Measurements from ENCODE around the gene LYRM4.
A peak's percentile ranks its signal among the peaks of the same experiment; 100 is the strongest.

The LYRM4 gene

GRCh38 chr6:5276581-5276980, 15.8 kb upstream of the LYRM4 start:
- CTCF ChIA-PET = no interaction called here
- no peak for DNase-seq (ENCODE audit: low spot score)
- POLR2A ChIA-PET (ENCODE audit: low non-redundant PET) = no interaction called here

GRCh38 chr6:5275497-5275896, 14.7 kb upstream of the LYRM4 start:
- ChIA-PET CTCF (interaction anchor here (0.6 kb wide), 2 partner anchors 156 to 272 kb away, joined by 3 to 4 read pairs; no protein-coding TSS in a partner anchor), POLR2A (ENCODE audit: low non-redundant PET) (no interaction called here)
- H3K27ac ChIP-seq = no peak overlapping the region
- no peak for DNase-seq (ENCODE audit: low spot score)
- no peak for TF ChIP-seq CTCF (conservative IDR thresholded peaks at IDR 0.05; ENCODE audit: low read depth)

More at GRCh38 chr6:5276581-5276980, 15.8 kb upstream of the LYRM4 start:
- H3K27ac ChIP-seq = no peak overlapping the region
- no peak for TF ChIP-seq CTCF (conservative IDR thresholded peaks at IDR 0.05; ENCODE audit: low read depth)

- POLR2A ChIA-PET (ENCODE audit: low non-redundant PET) = no interaction called here
- no peak overlapping the region for H3K27ac ChIP-seq
- no peak for DNase-seq (ENCODE audit: low spot score)
- no peak for TF ChIP-seq CTCF (conservative IDR thresholded peaks at IDR 0.05; ENCODE audit: low read depth)
- CTCF ChIA-PET = no interaction called here
These were observed 13.5 kb upstream of the LYRM4 start for GRCh38 chr6:5274231-5274630.

- POLR2A ChIA-PET (ENCODE audit: low non-redundant PET) = no interaction called here
- no peak for TF ChIP-seq CTCF (conservative IDR thresholded peaks at IDR 0.05; ENCODE audit: low read depth)
- H3K27ac ChIP-seq = no peak overlapping the region
- peak; percentile 60 for DNase-seq (ENCODE audit: low spot score)
- CTCF ChIA-PET = interaction anchor here (0.9 kb wide), 1 partner anchor 1275 kb away, joined by 3 read pairs; no protein-coding TSS in a partner anchor
These were observed 11.2 kb upstream of the LYRM4 start for GRCh38 chr6:5271926-5272325.

GRCh38 chr6:5270093-5270680, 9.4 kb upstream of the LYRM4 start:
- no peak overlapping the region for H3K27ac ChIP-seq
- DNase-seq (ENCODE audit: low spot score) = no peak
- POLR2A ChIA-PET (ENCODE audit: low non-redundant PET) = no interaction called here
- CTCF ChIA-PET = no interaction called here
- no peak for TF ChIP-seq CTCF (conservative IDR thresholded peaks at IDR 0.05; ENCODE audit: low read depth)

- CTCF ChIA-PET = interaction anchor here (0.9 kb wide), 1 partner anchor 209 kb away, joined by 3 read pairs; no protein-coding TSS in a partner anchor
These were observed 5.7 kb upstream of the LYRM4 start for GRCh38 chr6:5266423-5266822.

More at GRCh38 chr6:5266423-5266822, 5.7 kb upstream of the LYRM4 start:
- TF ChIP-seq CTCF (conservative IDR thresholded peaks at IDR 0.05; ENCODE audit: low read depth) = no peak
- no peak overlapping the region for H3K27ac ChIP-seq
- POLR2A ChIA-PET (ENCODE audit: low non-redundant PET) = no interaction called here
- DNase-seq (ENCODE audit: low spot score) = no peak
